ENCODE measurements around the gene VAMP2. TPM values are rescaled to one million over a fixed set of nuclear protein-coding genes. Genes with fewer than 3 reads are reported as not detected.

VAMP2 gene
- total and polyA plus RNA-seq, 9 of the 15 experiments (the other 6 are each of a cell fraction or from before 2014, with no cell fraction given): 2.3 to 31.8 (median 6.0) TPM

DNA sequence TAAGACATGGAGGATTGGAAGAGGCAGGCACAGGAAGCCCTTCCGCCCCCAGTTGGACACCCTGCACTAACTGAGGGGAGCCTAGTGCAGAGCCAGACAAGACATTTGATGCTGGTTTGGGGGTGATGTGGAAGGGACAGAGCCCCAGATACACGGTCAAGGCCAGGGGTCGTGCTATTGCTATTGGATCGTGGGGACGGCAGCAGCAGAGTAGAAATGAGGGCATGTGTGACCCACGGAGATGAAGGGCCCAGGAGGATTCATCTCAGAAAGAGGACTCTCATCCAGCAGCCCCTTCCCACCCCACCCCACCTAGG lies 2.0 kb upstream of the VAMP2 start:
- BruUV-seq (replicated peaks): TSS peak; percentile 79
- no peaks in the 10 kb centered on the region for H3K27me3 ChIP-seq (ENCODE audit: control insufficient read depth in 2 of 2, insufficient read depth in 2 of 2, low read length in 2 of 2)
- H3K4me2 ChIP-seq (ENCODE audit: insufficient read depth, low read length): peak overlapping the region; percentile 59
- in situ Hi-C loops (cut with MboI) (no loop called here), intact Hi-C loops (cut with micrococcal nuclease) (no loop called here)
- peaks cover 25% of the 10 kb centered on the region for H3K79me2 ChIP-seq (ENCODE audit: control insufficient read depth, insufficient read depth, low read length)
- peak overlapping the region; percentile 45 to 91; a peak in 3 of 4 replicates for H3K9ac ChIP-seq (ENCODE audit: insufficient read depth in 1 of 2, low read depth in 2 of 2, low read length in 2 of 2)
- H3K27ac ChIP-seq (ENCODE audit: extremely low read depth, low read depth, low read length): peak overlapping the region; percentile 87
- ChIA-PET POLR2A (interaction anchor here (0.6 to 1.8 kb wide), 4 partner anchors 8 to 57 kb away, joined by 3 to 31 read pairs (median 3); no protein-coding TSS in a partner anchor), CTCF (ENCODE audit: low intra/inter-chr PET ratio) (no interaction called here)
- TF ChIP-seq ZNF561 (CRISPR knock-in tag; conservative IDR thresholded peaks at IDR 0.05) (no peak), ARID2 (IDR thresholded peaks at IDR 0.05) (no peak), ZBTB7A (IDR thresholded peaks at IDR 0.05; ENCODE audit: borderline replicate concordance, control insufficient read depth, low read depth, low read length) (peak; percentile 4; the same call in 1 of the 2 replicates), GTF2F1 (IDR thresholded peaks at IDR 0.05; ENCODE audit: low read depth, low read length) (no peak)
- peaks cover 19% of the 10 kb centered on the region; the same call in 2 of the 3 replicates for H3K36me3 ChIP-seq (ENCODE audit: control insufficient read depth, insufficient read depth, low read length)
- H3K4me3 ChIP-seq: no peak overlapping the region
- peaks cover 29 to 41% of the 10 kb centered on the region in 2 experiments for H3K4me1 ChIP-seq (replicated peaks in 1 of 2; ENCODE audit: control insufficient read depth in 2 of 2, insufficient read depth in 2 of 2, low read length in 2 of 2)
- FAIRE-seq: no peak
- 39% methylated on average over 6 of the region's 6 CpGs for WGBS (ENCODE audit: insufficient coverage, low coverage, missing lambda C conversion rate)
- H3K9me1 ChIP-seq (ENCODE audit: control insufficient read depth, insufficient read depth, low read length): peaks cover 5% of the 10 kb centered on the region
- H2AFZ ChIP-seq (ENCODE audit: low read depth, low read length): peak overlapping the region; percentile 81
- 0 out of 2 replicates have a peak, but pooled peaks cover 12% of the 10 kb centered on the region for H4K20me1 ChIP-seq (replicated peaks; ENCODE audit: control insufficient read depth, insufficient read depth, low read length)
- no peak for DNase-seq (ENCODE audit: extremely low read depth in 1 of 4, low spot score in 3 of 4)
- no peaks in the 10 kb centered on the region for H3K9me3 ChIP-seq (replicated peaks; ENCODE audit: control insufficient read depth, insufficient read depth, low read depth, low read length)
- ATAC-seq: no peak
